GM19467 (cell line): ENCODE data around the gene NKAIN2.
A peak's percentile ranks its signal among the peaks of the same experiment; 100 is the strongest.

Experiments used
- ATAC-seq: cut with Tn5 transposase; IDR thresholded peaks from one replicate; pipeline ENCODE4 v1.9.1; 2021; ENCODE audit warnings: mild to moderate bottlenecking, moderate library complexity; ENCODE audit not compliant: unreplicated experiment

Gene NKAIN2

DNA sequence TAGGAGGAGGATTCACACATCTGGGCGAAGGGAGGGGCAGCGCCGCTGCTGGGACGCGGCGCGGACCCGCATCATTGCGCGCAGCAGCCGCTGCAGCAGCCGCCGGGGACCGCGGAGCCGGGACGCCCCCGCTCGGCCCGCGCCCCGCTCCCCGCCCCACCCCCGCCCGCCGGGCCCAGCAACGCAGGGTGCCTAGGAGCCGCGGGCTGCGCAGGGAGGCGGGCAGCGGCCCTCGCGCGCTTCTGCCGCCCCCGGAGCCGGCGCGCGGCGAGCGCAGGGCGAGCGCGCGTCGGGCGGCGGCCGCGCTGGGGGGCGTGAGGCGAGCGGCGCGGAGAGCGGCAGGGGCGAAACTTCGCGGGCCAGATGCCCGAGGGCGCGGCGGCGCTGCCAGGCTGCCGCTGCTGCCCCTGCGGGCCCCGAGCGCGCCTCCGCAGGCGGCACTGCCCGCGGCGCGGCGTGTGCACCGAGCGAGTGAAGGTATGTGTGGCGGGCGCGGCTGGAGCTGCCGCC lies at the start of gene NKAIN2:
TSS of gene NKAIN2 (plus strand) at position 362 of the 510 bp plus-strand sequence.
- peak; percentile 20 for ATAC-seq

DNA sequence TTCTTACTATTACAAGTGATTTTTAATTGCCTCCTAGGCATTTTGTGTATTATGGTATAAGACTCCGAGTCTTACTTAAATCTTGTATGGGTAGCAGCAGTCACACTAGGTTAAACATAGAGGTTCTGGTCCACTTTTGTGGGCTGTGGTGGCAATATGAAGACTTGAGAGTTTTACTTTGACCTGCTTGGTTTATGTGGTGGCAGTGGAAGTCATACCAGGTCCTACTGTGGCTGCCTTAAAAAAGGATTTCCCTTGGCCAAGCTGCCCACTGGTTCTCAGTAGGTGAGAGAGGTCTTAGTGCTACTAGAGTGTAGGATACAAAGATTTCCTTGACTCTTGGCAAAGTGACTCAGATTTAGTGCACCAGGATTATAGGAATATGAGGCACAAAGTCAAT lies 44.2 kb upstream of the NKAIN2 start:
- no peak for ATAC-seq

DNA sequence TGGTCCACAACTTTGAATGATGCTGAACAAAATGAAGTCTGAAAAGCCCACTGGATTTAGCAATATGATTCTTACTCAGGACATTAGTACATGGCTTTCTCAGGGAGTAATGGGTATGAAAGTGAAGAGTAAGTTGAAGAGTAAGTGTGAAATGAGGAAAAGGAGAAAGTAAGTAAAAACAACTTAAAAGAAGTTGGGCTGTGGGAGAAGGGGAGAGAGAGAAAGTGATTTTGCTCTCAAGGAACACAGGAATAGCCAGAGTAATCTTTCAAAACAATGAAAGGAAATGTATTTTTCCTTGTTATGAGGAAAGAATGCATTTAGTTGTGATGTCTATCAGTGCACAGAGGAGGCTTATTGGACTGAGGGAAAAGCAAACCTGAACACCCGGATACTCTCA lies 39.8 kb upstream of the NKAIN2 start:
- ATAC-seq: no peak

DNA sequence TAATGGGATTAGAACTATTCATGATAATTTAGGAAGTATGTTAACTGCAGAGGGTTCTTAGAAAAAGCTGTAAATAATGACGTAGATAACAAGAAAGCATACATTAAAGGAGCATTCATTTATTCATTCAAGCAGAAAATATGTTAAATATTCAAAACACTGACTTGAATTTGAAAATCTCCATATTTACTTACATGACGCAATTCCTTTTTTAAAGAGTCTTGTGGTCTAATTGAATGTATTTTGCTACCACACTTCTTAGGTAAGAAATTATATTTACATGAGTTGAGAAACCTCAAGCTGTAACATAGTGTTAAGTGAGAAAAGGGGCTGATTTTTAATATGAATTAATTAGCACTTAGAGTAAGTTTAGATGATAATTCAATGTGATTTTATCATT lies 38.9 kb upstream of the NKAIN2 start:
- no peak for ATAC-seq

DNA sequence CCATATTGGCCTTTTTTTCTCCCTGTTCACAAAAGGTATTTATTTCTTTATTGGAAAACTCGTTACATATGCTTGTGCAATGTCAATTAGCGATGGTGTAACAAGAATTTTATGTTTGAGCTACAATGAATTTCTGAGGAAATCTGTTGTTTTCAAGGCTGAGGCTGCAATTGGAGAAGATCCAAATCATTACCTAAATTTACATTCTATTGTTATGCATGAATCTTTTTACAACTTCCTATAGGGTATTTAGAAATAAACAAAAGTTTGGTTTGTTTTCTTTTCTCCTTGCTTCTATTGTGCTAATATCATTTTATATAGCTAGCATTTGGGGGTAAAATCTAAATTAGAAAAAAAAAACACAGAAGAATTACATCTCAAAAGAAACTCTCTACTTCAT lies 34.7 kb upstream of the NKAIN2 start:
- no peak for ATAC-seq

DNA sequence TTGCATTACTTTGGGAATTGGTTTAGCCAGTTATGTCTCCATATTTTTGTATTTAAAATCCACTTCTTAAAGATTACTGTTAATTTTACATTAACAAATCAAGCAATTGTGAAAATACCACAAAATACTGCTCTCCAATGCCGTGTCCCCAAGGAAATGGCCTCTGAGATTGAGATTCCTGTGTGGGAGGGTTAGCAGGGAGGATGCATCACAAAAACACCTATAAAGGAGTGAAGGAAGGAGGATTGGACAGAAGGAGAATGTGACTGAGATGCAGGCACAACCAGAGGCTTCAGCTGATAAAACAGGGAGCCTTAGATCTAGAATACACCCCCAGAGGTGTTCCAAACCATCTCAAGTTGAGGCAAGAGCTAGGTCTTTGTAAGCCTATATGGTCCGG lies 34.2 kb upstream of the NKAIN2 start:
- ATAC-seq: no peak

DNA sequence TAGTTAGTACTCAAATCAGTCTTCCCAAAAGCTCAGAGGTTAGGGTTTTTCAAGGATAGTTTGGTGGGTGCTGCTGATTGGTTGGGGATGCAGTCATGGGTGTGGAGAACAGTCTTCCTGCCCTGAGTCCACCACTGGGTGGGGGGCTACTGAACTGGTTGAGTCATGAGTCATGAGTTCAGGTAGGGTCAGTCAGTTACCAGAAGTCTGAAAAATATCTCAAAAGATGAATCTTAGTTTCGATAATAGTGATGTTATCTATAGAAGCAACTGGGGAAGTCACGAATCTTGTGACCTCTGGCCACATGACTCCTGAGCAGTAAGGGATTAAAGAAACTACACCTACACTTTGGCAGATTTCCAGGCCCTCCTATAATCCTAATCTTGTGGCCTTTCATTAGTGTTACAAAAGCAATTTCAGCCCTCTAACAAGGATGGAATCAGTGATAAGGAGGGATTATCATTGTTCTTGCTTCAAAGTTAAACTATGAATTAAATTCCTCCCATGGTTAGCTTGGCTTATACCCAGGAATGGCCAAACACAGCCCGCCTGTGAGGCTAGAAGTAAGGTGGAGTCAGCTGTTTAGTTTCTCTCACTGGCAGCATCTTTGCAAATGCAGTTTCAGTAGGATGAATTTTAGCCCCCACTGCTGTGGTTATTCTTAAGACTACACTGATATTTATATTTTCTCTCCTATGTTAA lies 33.3 kb upstream of the NKAIN2 start:
- ATAC-seq: peak; percentile 34

DNA sequence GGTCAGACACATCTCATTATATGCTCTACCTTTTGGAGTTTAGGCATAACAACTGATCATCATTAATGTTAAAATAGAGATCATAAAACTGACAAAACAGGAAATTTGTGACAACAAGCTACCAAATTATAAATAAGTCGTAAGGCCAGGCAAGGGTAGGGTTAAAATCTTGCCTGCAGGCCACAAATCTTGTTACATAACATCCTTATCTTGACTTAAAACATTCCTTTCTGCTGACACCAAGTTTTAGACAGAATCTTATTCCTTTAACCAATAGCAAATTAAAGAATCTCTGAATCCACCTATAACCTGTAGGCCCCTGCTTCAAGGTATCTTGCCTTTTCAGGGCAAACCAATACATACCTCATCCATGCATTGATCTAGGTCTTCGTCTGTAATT lies 32.5 kb upstream of the NKAIN2 start:
- no peak for ATAC-seq

DNA sequence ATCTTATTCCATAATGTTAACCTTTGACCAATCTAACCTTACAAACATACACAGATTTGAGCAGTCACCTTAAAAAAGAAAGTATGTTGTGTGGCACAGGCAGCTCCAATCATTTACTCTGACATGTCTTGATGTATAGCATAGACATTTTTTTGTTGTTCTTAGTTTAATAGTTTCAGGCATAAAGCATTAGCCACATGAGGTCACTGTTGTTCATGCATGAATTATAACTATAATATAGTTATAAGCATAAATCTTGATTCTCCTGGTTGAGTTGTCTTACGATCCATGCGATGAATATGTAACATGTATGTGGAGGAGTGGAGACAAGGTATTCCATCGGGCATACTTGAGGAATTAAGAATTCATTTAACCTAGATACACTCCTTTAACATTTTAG lies 26.1 kb upstream of the NKAIN2 start:
- no peak for ATAC-seq

DNA sequence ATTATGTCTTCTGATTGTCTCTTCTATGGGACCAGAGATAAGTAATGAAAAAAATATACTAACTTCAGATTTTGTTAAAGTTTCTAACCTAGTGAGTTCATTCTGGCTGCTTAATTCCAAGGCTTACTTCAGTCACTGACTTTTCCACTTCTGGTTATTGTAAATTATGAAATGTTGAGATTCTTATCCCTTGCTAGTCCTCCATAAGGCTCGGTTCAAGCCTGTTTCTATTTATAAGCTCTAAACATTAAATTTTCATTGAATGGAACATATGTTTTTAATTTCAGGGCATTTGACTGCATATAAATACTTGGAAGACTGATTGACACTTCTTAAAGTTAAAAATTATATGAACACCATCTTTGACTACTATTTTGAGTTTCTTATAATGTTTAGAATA lies 23.6 kb upstream of the NKAIN2 start:
- ATAC-seq: no peak

DNA sequence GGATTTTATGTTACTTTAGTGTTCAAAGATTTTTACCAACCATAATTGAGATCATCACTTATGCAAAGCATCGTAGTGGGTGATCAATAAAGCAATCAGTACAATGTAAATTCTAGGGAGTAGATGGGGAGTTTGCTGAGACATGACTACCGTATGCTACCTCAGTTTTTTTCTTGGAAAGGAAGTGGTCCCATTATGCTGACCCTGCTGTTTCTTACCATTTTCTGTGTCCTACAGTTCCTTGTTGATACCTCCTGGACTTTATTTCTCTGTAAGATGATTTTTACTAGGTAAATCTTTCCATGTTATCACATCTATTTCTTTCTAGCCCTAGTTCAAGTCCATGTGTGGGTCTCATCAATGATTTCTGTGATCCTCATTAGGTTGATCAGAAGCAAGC lies 19.3 kb upstream of the NKAIN2 start:
- no peak for ATAC-seq

DNA sequence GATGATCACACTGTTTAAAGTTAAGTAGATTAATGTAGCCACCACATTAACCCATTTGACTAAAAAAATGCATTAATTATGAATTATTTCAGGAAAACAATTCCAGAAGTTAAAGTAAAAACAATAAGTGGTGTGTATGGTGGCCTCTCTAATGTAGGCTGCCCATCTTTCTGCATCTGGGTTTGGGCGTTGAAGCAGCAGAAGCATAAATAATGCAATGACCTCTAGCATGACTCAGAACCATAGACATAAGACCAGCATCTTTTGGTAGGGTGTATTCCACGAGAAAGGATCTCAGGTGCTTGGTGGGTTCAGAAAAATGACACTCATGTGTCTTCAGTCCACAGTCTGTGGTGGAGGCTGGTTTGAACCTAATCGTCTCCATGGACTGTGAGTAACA lies 18.6 kb upstream of the NKAIN2 start:
- no peak for ATAC-seq

DNA sequence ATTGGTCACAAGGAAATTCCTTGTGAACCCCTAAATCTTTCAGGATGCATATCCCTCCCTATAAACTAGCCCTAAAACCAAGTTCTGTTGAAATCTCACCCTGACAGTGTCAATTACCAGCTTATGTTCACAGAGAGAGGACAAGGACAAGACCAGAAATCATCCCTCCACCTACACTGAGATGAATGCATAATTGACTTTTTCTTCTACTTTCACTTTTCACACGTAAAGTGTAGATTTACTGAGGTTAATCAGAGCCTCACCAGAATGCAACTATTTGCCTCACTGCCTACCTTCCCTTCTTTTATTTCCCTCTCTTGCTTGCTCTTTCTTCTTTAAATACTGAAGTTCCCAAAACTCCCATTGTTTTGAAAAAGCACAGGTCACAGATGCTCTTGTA lies 15.3 kb upstream of the NKAIN2 start:
- ATAC-seq: no peak

DNA sequence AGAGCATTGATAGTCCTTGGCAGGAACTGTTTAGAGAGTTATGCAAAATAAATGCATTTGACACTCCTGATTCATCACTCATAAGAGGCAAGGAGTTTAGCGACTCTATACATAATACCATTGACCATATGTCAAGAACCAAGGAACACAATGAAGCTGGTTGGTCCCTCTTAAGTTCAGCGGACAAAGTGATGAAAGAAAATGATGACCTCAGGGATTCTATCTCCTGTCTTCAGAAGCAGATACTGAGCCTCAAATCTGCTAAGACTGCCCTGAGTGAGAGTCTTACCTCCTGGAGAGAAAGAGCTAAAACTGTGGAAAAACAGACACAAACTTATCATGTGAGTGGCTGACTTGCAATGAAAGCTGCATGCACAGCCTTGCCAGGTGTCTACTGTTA lies 9.5 kb upstream of the NKAIN2 start:
- no peak for ATAC-seq

DNA sequence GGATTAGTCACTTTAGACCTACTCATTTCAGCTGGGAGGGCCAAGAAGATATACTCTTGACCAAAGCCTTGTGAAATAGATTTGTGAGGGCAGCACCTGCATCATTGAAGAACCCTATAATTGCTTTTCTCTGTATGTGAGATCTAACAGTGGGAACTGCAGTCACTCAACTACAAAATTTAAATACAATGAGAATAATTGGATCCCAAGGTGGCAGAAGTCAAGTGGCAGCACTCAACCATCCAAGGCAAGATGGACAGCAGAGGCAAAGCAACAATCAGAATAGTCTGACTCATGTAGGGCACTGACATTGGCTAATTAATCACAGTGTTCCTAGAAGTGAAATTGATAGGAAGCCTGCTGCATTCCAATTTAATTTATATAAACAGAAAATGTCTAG lies 8.9 kb upstream of the NKAIN2 start:
- no peak for ATAC-seq

DNA sequence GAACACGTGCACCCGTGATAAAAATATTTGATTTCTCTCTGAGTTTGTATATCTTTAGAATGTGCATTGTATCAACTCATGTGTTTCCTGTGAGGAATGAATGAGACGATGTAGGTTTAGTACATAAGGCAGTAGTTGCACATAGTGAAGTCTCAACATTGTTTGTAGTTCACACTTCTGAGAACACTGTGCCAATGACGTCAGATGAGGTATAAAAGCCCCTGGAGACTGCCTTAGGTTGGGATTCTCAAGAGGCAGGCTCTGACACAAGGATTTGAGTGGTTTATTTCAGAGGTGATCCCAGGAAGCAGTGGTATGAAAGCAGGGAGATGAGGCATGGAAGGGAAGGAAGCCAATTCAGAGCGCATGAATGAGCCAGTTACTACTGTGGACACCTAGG lies 2.6 kb upstream of the NKAIN2 start:
- no peak for ATAC-seq

DNA sequence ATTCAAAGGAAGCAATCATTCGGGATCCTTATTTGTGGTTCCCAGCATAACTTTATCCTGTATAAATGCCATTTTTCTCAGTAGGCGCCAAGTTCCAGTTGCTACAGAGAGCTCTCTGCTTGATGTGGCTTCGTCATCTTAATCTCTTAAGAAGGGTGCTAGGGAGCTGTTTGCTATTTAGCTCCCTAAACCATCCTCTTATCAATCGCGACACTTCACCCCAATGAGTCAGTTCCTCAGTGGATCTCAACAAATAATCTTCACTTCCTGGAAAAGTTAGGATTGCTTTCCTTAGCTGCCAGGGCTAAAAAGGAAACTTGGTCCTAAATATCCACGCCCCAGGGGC lies 1.3 kb upstream of the NKAIN2 start:
- peak; percentile 12 for ATAC-seq

DNA sequence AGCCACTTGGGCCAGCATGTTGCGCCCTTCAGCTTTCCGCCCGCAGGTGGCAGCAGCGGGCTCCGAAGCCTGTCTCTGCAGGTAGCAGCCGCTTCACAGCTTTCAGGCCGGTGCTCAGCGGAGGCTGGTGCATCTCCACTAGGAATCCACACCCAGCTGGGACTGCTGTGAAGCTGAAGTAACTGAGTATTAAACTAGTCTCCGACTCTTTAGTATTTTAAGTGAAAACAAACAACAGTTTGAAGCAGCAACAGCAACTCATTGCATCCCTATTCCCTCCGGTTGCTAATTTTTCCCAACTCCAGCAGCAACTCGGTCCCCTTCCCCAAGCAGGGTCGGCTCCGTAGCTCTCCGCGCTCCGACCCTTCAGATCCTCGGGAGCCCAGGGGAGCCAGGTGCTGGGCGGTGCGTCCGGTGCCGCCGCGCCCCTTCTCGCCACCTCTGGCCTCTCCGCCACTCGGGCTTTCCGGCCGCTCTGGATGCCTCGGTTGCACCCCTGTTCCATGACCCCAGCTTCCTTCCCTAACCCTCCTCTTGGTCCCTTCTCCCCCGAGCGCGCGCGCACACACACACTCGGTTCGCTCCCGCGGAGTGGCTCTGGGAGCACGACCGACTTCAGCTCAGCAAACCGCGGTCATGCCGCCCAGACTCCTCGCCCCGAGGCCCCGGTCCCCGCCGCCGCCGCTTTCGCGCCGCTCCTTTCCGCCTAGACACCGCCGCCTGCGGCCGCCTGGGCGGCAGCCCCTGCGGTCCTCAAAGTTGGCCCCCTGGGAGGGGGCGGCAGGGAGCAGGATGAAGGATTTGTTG lies 765 bp upstream of the NKAIN2 start:
- ATAC-seq: peak; percentile 98

DNA sequence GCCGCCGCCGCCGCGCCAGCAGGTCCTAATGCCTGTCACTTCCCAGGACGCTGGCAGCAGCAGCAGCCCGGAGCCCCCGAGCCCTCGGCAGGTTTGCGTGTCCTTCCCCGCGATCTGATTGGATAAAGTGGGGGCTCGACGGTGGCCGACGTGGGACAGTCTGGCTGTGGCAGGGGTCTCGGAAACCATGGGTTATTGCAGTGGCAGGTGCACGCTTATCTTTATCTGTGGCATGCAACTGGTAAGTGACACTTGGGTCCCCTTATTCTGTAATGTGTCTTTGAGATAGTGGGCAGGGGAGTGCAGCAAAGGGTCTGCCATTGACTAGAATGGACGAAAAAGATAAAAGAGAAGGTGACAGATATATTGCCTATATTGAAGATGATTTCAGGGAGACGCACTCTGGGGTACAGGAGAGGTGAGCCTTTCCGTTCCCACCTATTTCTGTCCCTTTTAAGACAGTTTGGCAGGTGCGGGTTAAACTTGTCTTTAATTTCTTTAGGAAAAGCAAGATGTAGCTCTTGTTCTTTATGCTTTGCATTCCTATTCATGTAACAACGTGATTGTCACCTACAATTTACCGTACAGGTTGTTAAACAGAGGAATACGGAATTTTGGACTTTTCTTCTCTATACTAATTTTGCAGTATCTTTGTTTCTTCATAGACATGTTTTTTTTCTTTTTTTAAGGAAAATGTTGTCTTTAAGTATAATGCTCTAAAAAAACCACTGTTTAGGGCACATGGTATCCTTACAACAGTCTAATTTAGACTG lies 535 bp downstream of the NKAIN2 start:
- ATAC-seq: no peak

DNA sequence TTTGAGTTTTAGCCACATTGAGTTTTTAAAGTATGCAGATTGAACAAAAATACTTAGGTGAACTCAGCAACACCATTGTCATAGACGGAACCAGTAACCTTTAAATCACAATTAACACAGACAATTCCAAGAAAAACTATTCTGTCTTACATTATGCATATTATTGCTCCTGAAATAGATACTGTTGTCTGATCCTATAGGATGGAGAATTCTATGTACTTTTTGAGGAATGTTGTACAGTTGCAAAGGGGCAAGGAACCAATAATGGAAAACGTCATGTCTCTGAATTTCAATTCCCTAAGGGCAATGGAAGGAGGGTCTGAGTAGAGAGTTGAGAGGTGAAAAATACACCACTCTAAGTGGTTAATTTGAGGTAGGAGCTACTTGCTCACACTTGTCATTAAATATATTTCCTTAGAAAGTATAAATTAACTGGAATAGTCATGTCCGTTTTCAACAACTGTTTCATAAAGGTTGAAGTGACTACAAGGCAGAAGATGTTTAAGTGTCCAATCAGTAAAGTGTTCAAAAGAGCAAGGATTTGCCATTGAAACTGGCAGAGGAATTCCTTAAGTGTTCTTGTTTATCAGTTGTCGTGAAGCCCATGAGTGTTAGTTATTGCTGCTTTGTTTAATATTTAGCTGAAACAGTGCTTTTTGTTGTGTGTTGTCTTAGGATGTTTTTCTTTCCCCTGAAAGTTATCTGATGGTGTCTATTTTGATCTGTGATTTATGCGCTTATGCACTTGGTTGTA lies 1.3 kb downstream of the NKAIN2 start:
- no peak for ATAC-seq

DNA sequence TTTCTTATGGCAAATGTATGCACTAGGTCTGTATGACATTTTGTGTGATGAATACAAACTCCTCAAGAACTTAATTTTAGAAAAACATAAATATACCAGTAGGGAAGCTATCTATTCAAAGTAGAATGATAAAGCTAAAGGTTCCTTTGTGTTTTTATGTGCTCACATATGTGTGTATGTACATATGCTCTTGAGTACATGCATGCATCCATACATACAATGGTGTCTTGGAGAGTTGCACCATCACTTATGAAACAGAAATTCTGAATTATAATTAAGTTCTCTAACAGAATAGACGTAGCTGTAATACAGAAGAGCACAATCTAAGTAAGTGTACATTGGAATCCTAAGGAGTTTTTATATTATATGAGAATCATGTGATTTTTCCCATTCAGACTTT lies 2.3 kb downstream of the NKAIN2 start:
- ATAC-seq: no peak
